Measurements from ENCODE around the gene JCHAIN.

DNA sequence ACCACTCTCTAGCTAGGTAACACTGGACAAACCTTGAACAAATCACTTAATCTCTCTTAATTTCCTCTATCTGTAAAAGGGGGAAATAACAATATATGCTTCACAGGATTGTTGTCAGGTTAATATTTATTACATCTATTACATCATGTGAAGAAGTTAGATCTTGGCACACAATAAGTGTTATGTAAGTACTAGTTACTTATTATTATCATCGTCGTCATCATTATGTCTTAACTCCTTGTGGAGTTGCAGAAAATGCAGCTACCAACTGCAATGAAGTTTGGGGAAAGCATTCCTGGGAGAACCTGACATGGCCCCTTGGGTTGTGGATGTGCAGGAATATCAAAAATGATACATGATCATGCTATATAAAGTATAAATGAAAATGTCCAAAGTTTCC lies 4.8 kb upstream of the JCHAIN start:
- TF ChIP-seq, protein P1, sequence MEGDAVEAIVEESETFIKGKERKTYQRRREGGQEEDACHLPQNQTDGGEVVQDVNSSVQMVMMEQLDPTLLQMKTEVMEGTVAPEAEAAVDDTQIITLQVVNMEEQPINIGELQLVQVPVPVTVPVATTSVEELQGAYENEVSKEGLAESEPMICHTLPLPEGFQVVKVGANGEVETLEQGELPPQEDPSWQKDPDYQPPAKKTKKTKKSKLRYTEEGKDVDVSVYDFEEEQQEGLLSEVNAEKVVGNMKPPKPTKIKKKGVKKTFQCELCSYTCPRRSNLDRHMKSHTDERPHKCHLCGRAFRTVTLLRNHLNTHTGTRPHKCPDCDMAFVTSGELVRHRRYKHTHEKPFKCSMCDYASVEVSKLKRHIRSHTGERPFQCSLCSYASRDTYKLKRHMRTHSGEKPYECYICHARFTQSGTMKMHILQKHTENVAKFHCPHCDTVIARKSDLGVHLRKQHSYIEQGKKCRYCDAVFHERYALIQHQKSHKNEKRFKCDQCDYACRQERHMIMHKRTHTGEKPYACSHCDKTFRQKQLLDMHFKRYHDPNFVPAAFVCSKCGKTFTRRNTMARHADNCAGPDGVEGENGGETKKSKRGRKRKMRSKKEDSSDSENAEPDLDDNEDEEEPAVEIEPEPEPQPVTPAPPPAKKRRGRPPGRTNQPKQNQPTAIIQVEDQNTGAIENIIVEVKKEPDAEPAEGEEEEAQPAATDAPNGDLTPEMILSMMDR (IDR thresholded peaks at IDR 0.05; ENCODE audit: low read length): no peak
- TF ChIP-seq EZH2 (IDR thresholded peaks at IDR 0.05; ENCODE audit: borderline replicate concordance, low read length): no peak

Data from OCI-LY1 (cell line).